HG03460 (cell line): ENCODE data around the gene XPNPEP1.

Source experiments
- ATAC-seq: cut with Tn5 transposase; IDR thresholded peaks from one replicate; pipeline ENCODE4 v1.9.1; 2021; ENCODE audit not compliant: unreplicated experiment

XPNPEP1 gene

DNA sequence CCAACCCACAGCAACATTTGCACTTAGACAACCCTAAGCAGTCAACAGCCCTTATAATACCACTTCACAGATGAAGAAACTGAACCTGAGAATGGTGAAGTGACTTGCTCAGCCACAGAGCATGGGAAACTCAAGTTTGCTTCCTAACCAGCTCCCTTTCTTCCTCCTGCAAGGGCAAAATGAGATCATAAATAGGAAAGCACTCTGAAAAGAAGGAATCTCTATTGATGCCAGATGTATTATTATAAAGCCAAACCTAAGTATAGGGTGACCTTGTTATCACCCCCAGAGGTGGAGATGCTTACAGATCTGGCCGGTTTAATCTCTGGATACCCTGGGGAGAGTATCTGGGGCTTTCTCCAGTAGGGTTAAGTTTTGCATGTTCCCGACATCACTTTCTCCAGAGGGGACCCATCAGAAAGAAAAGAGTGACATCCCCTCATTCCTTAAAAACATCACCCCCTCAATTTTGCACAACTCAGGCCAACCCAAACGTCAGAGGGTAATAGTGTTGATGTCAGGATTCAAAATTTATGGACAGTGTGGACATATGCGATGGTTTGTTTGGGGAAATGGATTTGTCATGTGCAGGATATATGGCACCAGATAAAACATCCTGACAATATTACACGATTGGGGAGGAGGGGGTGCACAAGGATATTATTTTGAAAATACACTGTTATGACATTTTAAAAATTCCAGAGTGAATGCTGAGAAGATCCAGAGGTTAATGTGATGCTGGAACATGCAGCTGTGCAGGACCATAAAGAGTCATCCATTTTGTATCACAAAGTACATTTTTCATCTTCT is 24.0 kb upstream of the XPNPEP1 start:
- no peak for ATAC-seq

DNA sequence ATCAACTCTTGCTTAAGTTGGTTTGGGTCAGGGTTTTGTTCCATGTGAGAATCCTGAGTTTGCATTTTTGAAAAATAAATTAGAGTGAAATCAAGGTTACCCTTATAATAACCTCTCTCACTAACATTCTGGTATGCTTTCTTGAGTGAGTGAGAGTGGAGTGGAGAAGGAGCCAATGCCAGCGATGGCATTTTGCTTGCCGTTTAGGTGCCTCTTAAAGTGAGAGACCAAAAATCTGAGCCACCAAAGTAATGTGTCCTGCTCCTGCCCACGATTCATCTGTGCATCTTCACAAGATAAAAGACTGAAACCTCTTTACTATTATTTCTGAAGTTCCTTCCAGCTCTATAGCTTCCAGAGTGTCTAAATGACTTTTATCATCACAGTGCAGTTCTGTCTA is 23.4 kb upstream of the XPNPEP1 start:
- ATAC-seq: no peak

DNA sequence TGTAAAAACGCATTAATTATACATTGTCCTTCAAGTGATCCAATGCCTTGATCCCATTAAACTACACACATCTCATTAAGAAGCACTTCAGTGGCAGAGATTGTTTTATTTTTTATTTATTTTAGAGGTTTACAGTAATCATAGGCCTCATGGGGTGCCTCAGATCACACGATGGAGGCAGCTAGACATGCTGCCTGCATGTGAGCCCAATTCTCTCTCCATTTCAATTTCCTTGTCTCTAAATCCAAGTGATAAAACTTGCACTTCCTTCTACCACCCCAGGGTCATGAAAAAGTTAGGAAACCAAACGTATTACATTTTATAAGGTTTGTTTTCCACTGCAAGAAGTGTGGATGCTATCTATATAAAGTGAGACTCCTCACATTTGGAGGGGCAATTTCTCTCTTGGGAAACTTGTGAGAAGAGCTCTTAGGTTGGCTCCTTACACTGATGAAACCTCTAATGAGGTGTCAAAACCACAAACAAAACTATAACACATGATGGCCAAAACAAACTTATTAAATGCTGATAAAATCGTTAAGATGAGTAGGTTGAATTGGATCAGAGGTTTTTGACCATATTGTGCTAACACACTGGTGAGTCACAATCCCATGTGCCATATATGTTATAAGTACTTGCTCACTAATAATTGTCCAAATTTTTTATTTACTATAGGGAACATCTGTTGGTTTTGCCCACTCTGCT is 22.3 kb upstream of the XPNPEP1 start:
- ATAC-seq: no peak

DNA sequence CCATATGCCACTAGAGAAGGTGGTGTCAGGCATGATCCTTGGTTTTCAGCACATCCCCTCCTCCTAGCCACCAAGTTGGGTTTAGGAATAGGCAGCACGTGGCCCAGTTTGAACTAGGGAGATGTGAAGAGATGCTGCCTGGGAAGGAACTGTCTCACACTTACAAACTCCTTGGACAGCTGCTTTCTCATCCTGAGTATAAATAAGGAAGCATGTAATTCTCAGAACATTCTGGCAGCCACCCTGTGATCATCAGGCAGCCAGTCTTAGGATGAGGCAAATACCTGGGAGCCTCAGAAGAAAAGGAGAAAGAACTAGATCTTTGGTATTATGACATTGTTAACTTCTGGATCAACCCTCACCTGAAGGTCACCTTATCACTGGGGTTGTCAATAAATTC is 21.3 kb upstream of the XPNPEP1 start:
- no peak for ATAC-seq

DNA sequence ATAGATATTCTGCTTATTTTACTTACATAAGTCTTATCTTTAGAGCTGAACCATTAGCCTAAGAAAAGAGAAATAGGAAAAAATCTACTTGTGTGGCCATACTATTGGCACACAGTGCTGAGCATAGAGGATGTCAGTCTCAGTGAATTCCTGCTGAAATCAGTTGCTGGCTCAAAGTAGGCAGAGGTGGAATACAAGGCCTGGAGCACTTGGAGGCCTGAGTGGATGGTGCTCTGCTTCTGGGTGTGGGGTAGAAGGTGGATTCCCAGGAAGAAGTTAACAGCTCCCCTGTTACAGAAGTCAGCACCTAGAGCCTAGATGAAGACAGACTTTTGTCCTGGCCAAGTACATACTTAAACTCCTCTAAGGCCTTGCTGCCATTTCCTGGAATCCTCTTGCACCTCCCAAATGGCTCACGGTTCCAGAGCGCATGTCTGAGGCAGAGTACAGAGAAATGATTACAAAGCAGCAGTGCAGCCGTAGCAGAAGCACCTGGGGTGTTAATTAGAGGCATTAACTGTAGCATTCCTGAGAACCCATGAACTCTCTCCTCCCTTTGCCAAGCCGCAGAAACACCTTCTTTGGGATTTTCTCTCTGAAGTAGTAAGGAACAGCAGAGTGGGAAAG is 18.0 kb upstream of the XPNPEP1 start:
- no peak for ATAC-seq

DNA sequence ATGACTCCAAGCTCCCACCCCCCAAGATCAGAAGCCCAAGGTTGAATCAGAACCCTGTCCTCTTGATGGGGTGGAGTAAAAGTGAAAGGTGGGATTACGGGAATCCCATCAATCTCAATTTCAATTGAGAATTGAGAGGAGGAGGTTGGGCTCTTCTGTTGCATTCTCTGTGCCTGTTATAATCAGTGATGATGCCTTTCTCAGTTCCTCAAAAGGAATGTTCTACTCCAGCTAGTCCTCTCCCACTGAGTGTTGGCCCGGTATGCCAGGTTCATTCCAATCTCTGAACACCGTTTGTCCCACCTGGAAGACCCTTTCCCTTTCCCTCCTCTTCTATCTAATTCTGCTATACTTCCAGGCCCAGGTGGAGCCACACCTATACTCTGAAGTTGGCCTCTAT is 17.2 kb upstream of the XPNPEP1 start:
- no peak for ATAC-seq

DNA sequence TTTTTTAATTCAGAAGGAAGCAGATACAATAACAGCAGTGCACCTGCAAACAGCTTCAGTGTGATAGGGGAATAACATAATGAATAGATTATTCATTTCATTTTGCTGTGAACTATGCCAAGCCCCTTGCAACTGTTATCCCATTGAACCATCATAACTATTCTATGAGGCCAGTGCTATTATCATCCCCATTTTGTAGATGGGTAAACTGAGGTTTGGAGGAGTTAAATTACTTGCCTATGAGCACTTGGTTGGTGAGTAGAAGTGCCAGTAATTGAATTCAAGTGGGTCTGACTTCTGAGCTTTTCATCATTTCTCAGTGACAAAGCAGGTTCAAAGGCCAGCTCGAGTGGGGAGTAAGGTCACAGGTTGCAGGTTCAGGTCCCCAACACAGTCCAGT is 16.8 kb upstream of the XPNPEP1 start:
- ATAC-seq: no peak

DNA sequence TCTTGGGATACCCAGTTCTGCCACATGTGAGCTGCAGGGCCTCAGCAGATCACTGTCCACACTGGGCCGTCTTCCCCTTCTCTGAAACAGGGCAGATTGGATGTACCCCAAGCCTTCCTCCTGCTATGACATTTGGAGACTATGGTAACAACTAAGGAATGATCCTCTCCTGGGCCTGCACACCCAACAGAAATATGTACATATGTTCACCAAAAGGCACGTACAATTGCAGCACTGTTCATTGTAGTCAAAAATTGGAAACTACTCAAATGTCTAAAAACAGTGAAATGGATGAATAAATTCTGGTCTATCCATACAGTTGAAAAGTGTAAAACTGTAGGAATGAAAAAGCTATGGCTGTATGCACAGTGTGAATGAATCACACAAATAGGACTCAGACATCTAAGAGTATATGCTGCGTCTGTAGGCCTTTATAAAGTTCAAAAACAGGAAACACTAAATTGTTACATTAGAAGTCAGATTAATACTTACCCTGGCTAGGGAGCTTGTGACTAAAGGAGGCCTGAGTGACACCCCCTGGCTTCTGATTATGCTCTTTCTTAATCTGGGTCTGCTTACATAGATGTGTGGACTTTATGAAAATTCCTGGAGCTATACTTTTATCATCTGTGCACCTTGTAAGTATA is 16.1 kb upstream of the XPNPEP1 start:
- ATAC-seq: no peak

DNA sequence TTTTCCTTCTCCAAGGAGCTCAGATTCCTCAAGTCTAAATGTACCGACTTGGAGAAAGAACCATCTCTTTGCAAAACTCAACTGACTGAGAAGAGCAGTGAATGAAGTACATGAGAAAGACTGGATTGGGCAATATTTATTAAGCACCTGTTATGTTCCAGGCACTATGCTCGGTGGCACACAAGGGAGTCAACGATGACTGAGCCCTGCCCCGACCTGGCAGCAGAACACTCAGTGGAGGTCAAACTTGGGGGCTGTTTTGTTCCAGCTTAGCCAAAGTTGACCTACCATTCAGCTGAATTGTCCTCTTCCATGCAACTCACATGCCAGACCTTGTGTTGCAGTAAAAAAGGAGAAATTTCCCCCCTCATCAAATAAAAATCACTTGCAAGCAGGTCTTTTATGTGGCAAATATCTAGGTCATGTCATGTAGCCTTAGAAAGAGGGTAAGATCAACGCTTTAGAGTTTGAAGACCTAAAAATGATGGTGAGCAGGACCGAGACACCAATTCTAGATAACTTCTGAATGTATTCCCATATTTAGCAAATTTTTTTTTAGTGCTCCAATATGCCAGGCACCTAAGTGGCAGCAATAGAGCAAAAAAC is 14.3 kb upstream of the XPNPEP1 start:
- no peak for ATAC-seq

DNA sequence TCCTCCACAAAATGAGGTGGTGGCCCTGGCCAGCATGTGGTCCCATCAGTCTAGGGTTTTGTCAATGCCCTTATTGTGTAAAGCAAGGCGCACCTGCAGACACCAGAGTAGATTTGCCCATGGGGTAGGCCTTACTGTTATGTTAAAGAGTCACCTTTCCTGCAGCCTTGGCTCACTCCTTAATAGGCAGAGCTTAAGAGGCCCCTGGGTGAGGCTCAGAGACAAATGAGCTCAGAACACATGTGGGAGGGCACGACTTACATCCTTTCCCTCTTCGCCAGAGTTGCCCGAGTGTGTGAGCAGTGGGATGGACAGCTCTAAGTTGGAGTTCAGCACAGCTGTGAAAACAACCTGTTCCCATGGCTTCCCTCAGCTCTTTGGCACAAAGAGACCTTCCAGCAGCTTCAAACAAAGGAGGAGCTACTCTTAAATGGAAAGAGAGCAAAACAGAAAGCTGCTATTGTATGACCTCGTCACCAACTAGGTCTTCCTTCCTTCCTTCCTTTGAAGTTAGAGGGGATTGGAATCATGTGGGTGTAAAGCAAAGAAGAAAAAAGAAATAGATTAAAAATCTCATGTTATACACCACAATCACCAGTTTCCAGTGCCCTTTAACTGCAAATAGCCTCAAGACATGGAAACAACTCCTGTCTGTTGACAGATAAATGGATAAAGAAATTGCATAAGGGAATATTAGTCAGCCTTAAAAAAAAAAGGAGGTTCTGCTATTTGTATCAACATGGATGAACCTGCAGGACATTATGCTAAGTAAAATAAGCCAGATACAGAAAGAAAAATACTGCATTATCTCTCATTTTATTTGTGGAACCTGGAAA is 11.9 kb upstream of the XPNPEP1 start:
- no peak for ATAC-seq

DNA sequence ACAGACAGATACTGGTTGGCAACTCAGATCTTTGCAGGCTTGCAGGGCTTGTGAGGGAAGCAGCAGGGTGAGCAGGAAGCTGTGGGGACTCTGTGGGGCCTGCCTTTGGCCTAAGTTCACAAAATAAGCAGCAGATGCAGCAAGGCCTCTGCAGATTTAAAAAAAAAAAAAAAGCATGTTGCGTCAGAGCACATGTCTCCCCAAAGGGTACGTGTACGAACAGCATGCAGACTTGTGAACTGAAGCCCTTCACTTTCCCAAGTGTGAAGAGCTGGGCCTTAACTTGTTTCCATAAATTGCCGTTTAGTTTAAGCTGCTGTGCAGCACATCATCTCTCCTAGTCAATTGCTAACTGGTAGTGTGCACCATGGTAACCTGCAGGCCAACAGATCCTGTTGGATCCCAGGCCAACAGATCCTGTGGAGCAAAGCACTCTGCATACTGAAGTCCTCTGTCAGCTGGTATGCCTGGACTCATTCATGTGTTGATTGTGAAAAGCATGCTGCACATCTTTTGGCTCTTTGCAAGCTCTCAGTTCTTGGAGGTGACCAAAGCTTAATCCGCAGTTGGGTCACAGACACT is 10.8 kb upstream of the XPNPEP1 start:
- no peak for ATAC-seq

DNA sequence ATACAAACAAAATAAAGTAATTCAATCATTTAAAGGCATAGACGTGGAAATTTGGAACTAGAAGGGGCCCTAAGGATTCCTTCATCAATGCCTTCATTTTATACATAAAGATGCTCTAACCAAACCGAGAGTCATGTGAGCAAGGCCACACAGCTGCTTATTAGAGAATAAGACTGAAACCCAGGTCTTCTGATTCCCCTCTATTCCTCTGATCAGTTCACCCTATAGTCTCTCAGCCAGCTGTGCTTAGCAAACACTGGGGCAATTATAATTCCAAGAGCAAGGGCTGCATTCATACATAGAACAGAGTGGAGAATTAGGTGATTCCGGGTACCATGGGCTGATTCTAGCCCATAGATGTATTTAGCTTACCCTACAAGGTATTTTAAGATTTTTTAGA is 9.7 kb upstream of the XPNPEP1 start:
- ATAC-seq: no peak

DNA sequence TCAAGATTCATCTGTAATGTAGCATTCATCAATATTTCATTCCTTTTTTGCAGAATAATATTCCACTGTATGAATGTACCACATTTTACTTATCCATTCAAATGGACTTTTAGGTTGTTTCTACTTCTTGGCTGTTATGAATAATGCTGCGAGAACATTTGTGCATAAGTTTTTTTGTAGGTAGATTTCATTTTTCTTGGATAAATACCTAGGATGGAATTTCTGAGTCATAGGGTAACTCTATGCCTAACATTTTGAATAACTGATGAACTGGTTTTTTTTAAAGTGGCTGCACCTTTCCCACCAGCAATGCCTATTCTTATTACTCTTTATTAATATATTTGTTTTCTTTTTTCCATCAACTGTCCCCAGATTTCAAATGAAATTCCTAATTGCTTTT is 9.1 kb upstream of the XPNPEP1 start:
- no peak for ATAC-seq

DNA sequence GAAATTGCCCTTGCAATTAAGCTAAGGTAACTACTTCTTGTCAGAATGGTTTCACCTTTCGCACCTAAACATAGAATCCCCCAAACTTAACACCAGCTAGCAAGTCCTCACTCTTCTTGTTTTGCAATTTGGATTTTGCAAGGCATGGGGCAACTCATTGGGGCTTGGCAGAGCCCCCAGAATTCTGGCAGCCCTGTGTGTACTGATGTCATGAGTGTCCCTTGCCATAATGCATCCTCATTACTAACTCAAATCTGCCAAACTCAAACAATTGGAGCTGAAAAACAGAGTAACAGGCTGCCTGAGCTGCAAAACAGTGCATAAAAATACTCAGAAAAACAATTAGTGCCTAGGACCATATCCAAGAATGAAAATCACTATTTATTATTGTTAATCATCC is 7.9 kb upstream of the XPNPEP1 start:
- no peak for ATAC-seq

DNA sequence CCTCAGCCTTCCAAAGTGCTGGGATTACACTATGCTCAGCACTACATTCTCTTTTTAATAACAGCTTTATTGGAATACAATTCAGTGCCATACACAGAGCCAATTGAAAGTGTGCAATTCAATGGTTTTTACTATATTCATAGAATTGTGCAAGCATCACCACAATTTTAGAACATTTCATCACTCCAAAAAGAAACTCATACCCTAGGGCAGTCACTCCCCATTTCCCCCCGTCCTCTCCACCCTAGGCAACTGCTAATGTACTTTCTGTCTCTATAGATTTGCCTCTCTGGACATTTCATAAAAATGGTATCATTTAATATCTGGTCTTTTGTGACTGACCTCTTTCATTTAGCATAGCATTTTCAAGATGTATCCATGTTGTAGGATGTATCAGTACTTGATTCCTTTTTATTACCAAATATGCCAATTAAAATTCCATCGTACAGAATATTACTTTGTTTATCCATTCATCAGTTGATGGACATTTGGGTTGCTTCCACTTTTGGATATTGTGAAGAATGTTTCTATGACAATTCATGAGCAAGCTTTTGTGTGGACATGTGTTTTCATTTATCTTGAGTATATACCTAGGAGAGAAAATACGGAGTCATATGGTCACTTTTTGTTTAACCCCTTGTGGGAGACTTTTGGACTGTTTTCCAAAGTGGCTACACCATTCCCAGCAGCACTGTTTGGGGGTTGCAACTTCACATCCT is 6.3 kb upstream of the XPNPEP1 start:
- ATAC-seq: no peak

DNA sequence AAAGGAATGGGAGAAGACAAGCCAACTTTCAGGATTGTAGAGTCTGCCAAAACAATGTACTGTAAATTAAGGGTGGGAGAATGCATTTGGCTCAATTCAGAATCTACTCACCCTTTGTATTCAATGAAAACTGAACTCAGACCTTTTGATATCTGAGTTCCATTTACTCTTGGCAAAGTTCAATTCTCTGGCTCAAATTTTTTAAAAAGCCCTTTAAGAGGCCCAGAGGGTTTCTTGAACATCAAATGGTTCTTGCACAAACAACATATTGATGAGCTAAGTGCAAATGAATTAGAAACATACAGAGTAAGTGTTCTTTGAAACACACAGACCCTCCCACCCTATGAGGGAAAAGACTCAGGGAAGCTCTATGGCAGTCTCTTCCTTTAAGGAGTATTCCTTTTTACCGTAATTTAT is 5.2 kb upstream of the XPNPEP1 start:
- ATAC-seq: no peak

DNA sequence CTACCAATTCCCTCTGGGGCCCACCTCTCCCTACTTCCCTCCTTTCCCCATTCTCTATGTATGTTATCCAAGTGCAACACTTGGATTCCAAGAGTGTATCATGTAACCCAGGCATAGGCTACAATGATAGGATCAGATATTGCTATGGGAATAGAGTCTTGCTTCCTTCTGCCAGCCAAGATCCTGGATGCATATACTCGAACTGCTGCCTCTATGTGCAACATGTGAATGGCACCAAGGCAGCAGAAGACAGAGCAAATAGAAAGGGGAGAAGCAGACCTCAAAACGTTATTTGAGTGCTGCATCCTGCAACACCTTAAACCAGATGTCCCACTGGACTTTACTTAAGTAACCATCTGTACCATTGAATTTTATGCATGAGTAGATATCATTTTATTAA is 3.5 kb upstream of the XPNPEP1 start:
- ATAC-seq: no peak

DNA sequence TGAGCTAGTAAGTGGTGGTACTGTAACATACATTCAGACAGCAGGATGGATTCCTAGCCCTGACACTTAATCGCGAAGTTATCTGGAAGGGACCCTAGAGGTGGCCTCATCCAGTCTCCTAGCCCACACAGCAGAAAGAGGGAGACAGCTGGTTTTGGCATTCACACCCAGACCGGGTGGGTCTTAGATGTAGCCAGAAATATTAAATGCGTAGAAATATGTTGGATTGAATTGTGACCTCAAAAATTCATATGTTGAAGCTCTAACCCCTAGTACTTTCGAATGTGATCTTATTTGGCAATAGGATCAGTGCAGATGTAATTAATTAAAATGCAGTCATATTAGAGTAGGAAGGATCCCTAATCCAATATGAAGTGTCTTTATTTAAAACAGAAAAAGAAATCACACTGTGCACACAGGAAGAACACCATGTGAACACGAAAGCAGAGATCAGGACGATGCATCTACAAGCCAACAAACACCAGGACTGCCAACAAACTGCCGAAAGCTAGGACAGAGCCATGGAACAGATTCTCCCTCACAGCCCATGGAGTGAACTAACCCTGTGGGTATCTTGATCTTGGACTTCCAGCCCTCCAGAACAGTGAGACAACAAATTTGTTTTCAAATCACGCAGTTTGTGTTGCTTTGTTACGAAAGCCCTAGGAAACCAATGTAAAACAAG is 2.9 kb upstream of the XPNPEP1 start:
- no peak for ATAC-seq
